ENCODE measurements around the gene CFAP57. TPM values are rescaled to one million over a fixed set of nuclear protein-coding genes. Genes with fewer than 3 reads are reported as not detected.

Gene CFAP57
- total and polyA plus RNA-seq, 2 of the 13 experiments (the other 11 are each of a cell fraction or from before 2014, with no cell fraction given): 0.01 TPM; not detected in 1

DNA sequence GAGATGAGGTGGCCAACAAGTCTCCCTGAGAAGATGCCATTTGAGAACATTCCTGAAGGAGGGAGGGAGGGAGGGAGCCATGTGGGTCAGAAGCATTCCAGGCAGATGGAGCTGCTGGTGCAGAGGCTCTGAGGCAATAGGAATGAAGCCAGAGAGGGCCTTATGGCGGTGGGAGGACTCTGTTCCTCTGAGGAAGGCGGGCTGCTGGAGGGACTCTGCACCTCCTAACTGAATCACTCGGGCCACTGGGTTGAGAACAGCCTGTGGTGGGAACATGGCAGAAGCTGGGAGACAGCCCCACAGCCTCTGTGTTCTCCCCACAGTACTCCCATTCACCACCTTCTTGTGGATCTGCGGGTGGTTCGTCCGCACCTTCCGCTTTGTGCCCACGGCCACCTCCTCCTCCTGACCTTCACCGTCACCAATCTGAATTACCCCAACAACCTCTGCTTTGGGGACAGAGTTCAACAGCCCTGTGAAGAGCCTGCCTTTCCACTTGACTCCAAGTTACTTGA lies 95.2 kb downstream of the CFAP57 start (continued):
- TF ChIP-seq ZNF20 (CRISPR knock-in tag; IDR thresholded peaks at IDR 0.05): 0 out of 2 replicates have a peak, but pooled peaks have one; percentile 78
- TF ChIP-seq HHEX (CRISPR knock-in tag; IDR thresholded peaks at IDR 0.05): 0 out of 2 replicates have a peak, but pooled peaks have one; percentile 40
- TF ChIP-seq, protein P1, sequence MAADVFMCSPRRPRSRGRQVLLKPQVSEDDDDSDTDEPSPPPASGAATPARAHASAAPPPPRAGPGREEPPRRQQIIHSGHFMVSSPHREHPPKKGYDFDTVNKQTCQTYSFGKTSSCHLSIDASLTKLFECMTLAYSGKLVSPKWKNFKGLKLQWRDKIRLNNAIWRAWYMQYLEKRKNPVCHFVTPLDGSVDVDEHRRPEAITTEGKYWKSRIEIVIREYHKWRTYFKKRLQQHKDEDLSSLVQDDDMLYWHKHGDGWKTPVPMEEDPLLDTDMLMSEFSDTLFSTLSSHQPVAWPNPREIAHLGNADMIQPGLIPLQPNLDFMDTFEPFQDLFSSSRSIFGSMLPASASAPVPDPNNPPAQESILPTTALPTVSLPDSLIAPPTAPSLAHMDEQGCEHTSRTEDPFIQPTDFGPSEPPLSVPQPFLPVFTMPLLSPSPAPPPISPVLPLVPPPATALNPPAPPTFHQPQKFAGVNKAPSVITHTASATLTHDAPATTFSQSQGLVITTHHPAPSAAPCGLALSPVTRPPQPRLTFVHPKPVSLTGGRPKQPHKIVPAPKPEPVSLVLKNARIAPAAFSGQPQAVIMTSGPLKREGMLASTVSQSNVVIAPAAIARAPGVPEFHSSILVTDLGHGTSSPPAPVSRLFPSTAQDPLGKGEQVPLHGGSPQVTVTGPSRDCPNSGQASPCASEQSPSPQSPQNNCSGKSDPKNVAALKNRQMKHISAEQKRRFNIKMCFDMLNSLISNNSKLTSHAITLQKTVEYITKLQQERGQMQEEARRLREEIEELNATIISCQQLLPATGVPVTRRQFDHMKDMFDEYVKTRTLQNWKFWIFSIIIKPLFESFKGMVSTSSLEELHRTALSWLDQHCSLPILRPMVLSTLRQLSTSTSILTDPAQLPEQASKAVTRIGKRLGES (CRISPR knock-in tag; IDR thresholded peaks at IDR 0.05; ENCODE audit: borderline replicate concordance): no peak
- peak; percentile 26; the same call in 1 of the 2 replicates for TF ChIP-seq HNF4G (IDR thresholded peaks at IDR 0.05; ENCODE audit: borderline replicate concordance, low read depth, low read length)
- TF ChIP-seq HNF4G (CRISPR knock-in tag; IDR thresholded peaks at IDR 0.05; ENCODE audit: borderline replicate concordance, low read depth): no peak
- TF ChIP-seq, protein P2, sequence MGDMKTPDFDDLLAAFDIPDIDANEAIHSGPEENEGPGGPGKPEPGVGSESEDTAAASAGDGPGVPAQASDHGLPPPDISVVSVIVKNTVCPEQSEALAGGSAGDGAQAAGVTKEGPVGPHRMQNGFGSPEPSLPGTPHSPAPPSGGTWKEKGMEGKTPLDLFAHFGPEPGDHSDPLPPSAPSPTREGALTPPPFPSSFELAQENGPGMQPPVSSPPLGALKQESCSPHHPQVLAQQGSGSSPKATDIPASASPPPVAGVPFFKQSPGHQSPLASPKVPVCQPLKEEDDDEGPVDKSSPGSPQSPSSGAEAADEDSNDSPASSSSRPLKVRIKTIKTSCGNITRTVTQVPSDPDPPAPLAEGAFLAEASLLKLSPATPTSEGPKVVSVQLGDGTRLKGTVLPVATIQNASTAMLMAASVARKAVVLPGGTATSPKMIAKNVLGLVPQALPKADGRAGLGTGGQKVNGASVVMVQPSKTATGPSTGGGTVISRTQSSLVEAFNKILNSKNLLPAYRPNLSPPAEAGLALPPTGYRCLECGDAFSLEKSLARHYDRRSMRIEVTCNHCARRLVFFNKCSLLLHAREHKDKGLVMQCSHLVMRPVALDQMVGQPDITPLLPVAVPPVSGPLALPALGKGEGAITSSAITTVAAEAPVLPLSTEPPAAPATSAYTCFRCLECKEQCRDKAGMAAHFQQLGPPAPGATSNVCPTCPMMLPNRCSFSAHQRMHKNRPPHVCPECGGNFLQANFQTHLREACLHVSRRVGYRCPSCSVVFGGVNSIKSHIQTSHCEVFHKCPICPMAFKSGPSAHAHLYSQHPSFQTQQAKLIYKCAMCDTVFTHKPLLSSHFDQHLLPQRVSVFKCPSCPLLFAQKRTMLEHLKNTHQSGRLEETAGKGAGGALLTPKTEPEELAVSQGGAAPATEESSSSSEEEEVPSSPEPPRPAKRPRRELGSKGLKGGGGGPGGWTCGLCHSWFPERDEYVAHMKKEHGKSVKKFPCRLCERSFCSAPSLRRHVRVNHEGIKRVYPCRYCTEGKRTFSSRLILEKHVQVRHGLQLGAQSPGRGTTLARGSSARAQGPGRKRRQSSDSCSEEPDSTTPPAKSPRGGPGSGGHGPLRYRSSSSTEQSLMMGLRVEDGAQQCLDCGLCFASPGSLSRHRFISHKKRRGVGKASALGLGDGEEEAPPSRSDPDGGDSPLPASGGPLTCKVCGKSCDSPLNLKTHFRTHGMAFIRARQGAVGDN (CRISPR knock-in tag; IDR thresholded peaks at IDR 0.05): peak; percentile 37; the same call in 1 of the 2 replicates
- no peak for TF ChIP-seq CBFB (CRISPR knock-in tag; IDR thresholded peaks at IDR 0.05)
- TF ChIP-seq GZF1 (CRISPR knock-in tag; IDR thresholded peaks at IDR 0.05): no peak
- TF ChIP-seq ZMYM2 (CRISPR knock-in tag; IDR thresholded peaks at IDR 0.05): no peak
- no peak for TF ChIP-seq ZNF10 (CRISPR knock-in tag; IDR thresholded peaks at IDR 0.05; ENCODE audit: borderline replicate concordance, low read depth)
- TF ChIP-seq CBX2 (IDR thresholded peaks at IDR 0.05; ENCODE audit: low read depth, low read length): no peak
- TF ChIP-seq CBX2 (CRISPR knock-in tag; IDR thresholded peaks at IDR 0.05; ENCODE audit: low read depth): no peak
- TF ChIP-seq MYC (CRISPR knock-in tag; IDR thresholded peaks at IDR 0.05; ENCODE audit: borderline replicate concordance): no peak
- no peak for TF ChIP-seq ZNF607 (CRISPR knock-in tag; IDR thresholded peaks at IDR 0.05; ENCODE audit: borderline replicate concordance)
- TF ChIP-seq, protein P3, sequence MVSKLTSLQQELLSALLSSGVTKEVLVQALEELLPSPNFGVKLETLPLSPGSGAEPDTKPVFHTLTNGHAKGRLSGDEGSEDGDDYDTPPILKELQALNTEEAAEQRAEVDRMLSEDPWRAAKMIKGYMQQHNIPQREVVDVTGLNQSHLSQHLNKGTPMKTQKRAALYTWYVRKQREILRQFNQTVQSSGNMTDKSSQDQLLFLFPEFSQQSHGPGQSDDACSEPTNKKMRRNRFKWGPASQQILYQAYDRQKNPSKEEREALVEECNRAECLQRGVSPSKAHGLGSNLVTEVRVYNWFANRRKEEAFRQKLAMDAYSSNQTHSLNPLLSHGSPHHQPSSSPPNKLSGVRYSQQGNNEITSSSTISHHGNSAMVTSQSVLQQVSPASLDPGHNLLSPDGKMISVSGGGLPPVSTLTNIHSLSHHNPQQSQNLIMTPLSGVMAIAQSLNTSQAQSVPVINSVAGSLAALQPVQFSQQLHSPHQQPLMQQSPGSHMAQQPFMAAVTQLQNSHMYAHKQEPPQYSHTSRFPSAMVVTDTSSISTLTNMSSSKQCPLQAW (CRISPR knock-in tag; IDR thresholded peaks at IDR 0.05): 0 out of 2 replicates have a peak, but pooled peaks have one; percentile 26
